Fibroblast of peridontal ligament (primary cell): ENCODE data around the gene CHID1.

ENCODE experiments used
- DNase-seq: peaks from one replicate; pipeline ENCODE4 v3.0.0-alpha.2; 2010; ENCODE audit errors: extremely low read depth

The CHID1 gene

DNA sequence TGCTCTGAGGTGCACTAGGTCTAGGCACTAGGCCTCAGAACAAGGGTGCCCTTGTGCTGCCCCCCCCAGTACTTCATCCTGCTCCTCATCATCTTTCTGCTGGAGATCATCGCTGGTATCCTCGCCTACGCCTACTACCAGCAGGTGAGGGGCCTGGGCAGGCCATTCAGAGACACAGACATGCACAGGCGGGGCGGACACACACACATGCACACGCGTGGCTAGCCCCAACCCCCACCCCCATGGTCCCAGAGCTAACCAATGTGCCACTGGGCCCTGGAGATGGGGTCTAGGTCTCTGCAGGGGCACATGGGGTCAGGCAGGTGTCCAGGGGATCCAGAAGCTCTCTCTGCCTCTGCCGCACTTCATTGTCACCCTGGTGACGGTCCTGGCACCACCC lies 73.9 kb downstream of the CHID1 start:
- DNase-seq, result no peak

DNA sequence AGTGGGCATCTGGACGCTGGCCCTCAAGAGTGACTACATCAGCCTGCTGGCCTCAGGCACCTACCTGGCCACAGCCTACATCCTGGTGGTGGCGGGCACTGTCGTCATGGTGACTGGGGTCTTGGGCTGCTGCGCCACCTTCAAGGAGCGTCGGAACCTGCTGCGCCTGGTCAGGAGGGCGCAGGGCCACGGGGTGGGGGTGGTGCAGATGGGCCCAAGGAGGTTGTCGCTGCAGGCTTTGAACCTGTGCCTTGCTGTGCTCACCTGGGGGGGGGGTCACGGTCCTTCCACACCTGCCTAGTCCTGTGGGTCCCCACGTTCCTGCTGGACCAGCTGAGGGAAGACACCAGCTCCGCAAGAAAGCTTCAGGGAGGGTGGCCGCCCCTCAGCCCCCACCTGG lies 74.3 kb downstream of the CHID1 start:
- no peak for DNase-seq

DNA sequence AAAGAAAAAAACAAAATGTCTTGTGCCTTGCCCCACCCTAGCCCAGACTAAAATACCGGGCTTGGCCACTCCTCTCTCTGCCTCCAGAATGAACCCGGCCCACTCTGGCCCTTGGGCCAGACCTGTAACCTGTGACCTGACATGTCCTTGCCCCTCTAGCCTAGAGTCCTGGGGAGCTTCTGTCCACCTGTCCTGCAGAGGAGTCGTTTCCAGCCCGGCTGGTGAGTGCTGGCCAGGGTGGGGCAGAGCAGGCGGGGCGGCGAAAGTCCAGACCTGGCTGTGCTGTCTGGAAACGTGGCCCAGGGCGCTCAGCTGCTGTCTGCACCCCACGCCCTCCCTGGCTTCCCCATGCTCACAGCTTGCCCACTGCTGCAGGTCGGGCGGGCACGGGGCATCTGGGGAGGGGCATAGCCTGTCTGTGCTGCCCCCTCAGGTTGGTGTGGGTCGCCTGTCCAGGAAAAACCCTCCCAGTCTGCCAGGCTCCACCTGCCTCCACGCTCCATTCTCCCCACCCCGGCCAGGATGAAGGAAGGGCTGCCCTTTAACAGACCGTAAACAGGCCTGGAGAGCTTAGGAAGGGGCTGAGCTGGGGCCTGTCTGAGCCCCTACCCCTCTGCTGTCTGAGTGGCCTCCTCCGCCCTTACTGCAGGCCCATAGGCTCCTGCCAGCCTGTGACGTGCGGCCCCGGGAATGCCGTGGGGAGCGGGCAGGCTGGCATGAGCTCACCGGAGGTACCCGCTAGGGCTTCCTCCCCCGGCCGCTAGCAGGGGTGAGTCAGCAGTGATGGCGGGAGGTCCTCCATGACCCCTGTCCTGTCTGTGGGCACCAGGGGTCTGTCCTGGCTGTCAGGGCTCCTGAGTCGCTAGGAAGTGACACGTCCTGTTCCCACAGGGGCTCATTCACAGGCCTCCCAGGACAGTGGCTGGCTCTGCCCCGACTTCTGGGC lies 76.0 kb downstream of the CHID1 start:
- DNase-seq, result peak; percentile 64

DNA sequence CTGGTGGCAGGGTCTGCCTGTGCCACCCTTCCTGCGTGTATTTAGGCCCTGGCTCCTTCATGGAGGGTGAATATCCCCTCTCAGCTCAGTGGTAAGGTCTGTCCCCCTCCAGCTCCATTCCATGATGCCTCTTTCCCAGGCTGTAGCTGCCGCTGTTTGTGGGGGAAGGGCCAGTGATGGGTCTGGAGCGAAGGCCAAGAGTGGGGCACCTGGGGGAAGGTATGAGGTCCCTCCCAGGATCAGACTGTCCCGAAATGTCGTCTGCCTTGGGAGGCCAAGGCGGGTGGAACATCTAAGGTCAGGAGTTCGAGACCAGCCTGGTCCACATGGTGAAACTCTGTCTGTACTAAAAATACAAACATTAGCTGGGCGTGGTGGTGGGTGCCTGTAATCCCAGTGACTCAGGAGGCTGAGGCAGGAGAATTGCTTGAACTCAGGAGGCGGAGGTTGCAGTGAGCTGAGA lies 76.7 kb downstream of the CHID1 start:
- no peak for DNase-seq

DNA sequence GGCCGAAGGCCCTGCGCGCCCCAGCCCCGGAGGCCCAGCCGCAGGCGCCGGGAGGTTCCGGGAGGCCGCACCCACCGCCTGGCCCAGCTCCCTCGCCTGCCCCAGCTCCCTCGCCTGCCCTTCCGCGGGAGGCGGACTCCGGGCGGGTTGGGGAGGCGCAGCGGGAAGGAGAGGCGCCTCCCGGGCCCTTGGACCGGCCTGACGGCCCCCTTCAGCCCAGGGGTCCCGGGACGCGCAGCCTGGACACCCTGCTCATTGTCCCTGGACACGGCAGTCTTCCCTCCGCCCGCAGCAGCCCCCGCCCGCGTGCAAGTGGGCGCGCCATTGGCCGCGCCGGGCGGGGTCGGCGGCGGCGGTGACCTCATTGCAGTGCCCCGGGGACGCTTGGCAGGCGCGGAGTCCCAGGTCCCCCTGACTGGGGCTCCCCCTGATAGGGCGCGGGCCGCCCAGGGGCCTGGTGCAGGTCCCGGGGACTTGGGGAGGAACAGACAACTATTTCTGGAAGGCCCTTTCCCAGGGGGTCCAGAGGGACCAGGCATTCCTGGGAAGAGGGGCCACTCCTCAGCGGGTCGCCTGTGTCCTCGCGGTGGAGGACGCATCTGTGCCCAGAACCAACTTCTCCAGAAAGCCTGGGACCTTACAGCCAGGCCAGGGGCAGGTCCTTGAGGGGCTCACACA lies 77.4 kb downstream of the CHID1 start:
- DNase-seq, result no peak

DNA sequence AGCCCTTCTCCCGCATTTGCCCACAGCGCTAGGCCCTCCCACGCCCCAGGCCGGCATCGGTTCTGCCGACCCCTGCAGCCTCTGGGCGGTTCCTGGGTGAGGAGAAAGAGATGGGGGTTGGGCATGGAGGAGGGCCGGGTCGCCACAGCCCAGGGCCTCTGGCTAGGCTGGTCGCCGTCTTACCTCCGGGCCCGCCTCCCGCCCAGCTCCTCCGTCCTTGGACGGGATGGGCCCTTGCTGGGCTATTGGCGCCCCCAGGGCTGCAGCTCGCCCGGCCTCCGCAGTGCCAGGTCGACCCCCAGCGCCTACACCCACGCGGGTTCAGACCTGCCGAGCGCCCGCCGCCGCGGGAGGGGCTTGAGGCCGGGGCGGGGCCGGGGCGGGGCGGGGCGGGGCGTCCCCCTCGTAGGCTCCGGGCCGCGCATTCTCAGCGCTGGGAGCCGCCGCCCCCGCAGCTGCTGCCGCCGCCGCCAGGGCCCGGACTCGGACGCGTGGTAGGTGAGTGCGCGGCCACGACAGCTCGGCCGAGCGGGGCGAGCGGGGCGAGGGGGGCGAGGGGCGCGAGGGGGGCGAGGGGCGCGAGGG lies 78.0 kb downstream of the CHID1 start, which contains the start of gene CD151:
Gene CD151, plus strand, starts transcription at position 424 of the 585 bp plus-strand sequence. CDS start 3,118 bp downstream, outside the sequence.
- DNase-seq, result no peak

DNA sequence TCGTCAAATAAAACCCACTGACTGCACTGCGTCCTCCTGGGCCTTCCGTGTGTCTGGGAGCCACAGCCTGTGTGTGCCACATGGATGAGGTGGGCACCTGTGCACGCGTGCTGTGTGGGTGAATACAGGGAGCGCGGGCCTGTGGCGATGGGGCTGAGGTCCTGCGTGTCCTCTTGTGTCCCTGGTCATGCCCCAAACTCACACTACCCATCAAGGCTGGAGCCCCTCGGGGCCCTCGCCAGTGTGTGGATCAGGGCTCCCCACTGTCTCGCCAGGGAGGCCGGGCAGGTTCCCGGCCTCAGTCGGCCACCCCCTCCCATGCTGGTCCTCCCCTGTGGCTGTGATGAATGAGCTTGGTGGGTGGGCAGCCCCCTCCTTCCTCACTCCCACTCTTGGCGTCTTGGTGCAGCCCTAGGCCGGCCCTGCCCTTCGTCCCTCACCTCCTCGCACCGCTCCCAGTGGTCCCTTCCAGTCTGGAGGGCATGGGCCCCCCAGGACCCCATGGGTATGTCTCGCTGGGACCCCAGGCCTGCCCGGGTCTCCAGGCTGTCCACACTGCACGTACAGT lies 78.6 kb downstream of the CHID1 start:
- DNase-seq, result no peak

DNA sequence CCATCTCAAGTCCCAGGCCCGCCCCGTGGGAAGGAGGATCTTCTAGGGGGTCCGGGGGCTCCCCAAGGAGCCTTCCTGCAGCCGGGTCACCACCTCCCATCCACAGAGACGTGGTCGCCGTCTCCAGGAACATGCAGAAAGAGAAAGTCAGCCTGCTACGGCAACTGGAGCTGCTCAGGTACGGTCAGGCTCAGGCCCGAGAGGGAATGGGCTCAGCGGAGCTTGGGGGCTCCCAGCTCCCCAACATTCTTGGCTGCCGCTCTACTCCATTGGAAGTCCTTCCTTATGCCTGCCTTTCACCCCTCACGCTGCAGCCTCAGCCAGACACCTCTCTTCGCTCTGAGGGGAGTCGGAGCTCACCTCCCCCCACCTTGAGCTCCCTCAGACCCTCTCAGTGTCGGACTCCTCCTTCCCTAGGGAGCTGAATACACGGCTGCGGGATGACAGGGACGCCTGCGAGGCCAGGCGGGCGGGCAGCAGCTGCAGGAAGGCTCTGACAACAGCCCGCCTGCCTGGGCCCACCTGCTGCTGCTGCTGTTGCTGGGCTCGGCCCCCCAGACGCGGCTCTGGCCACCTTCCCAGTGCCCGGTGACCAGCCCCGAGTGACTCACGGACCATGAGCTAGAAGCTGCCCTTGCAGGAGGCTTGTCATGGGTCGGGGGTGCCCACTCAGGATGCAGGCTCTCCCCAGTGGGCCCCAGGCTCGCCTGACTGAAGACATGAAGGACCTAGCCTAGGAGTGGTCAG lies 79.3 kb downstream of the CHID1 start:
- no peak for DNase-seq

DNA sequence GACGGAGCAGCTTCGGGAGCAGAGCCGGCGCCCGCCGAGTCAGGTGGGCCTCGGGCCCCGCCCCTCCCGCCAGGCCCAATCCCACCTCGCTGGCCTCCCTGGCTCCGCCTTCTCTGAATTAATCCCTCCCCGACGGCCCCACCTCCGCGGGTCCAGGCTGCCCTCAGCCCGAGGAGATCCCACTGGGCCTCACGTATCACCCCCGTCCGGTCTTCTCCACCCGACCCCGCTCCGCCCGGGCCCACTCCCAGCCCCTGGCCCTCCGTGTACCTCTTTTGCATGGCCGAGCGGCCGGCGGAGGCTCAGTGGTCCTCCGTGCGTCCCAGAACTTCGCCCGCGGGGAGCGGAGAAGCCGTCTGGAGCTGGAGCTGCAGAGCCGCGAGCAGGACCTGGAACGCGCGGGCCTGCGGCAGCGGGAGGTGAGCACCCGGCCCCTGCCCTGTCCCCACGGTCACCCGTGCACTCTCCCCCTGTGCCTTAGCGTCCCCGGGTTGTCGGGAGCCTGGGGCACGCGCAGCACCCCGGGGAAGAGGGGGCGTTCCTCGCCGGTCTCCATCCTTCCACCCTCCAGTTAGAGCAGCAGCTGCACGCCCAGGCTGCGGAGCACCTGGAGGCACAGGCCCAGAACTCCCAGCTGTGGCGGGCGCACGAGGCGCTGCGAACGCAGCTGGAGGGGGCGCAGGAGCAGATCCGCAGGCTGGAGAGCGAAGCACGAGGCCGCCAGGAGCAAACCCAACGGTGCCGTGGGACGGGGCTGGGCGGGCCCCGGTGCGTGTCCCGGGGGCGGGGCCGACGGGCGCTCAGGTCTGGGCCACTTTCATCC lies 80.1 kb downstream of the CHID1 start:
- DNase-seq, result peak; percentile 30

DNA sequence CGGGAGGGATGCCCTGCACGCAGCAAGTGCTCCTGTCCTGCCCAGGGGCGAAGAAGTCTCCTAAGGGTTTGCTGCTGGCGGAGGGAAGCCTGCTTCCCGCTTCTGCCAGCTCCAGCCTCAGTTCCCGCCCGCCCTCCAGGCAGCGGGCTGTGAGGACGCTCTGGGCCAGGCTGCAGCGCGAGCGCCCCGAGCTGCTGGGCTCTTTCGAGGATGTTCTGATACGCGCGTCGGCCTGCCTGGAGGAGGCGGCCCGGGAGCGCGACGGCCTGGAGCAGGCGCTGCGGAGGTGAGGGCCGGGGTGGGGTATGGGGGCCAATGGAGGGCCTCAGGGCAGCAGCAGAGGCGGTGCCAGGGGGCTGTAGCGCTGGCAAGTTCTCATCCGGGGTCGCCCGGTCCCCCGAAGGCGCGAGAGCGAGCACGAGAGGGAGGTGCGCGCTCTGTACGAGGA lies 80.7 kb downstream of the CHID1 start:
- no peak for DNase-seq

DNA sequence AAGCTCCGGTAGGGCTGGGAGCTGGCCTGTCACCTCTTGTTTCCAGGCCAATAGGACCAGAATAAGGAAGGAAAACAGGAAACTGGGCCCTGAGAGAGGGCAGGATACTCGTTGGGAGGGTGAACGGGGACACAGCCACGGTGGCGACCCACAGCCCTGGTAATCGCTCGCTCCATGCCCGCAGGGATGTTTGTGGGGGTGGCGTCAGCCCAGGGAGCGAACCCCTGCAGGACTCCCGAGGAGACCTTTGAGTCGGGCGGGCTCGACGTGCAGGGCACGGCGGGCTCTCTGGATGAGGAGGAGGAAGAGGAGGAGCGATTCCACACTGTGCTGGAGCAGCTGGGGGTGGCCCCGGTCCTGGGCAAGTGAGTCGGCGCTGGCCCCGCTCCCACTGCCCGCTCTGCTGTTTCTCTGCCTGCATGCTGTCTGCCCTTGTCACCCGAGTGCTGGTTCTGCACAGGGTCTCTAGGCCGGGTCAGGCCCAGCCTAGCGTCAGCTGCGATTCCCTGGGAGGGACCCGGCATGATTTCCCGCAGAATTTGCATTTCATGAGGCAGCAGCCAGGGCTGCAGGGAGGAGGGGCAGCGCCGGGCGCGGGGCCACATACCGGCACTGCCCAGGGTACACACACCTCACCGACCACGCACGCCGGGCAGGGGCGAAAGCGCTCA lies 81.3 kb downstream of the CHID1 start:
- no peak for DNase-seq

DNA sequence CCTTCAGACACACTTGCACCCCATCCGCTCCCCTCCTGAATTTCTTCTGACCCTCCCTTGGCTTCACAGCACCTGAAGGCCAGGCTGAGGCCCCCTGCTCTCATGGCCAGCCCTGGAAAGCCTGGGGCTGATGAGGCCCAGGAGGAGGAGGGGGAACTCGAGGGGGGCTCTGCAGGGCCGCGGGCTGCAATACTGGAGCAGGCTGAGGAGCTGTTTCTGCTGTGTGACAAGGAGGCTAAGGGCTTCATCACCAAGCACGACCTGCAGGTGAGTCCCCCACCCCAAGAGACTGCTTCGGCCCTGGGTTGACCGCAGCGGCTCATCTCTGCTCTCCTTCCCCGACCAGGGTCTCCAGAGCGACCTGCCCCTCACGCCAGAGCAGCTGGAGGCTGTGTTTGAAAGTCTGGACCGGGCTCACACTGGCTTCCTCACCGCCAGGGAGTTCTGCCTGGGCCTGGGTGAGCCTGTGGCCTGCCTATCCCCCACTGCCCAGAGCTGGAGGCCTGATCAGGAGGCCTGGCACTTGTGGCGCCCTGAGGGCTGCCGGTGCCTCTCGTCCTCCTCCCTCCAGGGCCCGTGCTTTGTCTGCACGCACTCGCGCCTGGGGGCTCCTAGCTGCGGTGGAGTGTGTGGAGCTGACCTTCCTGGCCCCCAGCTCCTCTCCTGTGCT lies 82.0 kb downstream of the CHID1 start:
- no peak for DNase-seq

DNA sequence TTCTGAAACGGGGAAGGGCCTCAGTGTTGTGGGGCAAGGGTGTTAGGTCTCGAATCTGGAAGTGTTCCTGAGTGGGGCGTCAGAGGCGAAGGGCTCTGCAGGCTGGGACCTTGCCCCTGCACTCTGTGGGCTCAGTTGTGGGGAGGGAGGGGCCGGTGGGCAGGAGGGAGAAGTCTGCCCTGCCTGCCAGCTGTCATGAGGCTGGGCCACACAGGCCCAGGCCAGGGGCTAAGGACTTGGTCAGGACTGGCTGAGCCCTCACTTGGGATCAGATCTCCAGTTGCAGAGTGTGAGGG lies 82.8 kb downstream of the CHID1 start, which contains the start of gene CRACR2B:
Gene CRACR2B, plus strand, starts transcription at position 23 of the 296 bp plus-strand sequence. CDS start 689 bp downstream, outside the sequence.
- DNase-seq, result no peak

DNA sequence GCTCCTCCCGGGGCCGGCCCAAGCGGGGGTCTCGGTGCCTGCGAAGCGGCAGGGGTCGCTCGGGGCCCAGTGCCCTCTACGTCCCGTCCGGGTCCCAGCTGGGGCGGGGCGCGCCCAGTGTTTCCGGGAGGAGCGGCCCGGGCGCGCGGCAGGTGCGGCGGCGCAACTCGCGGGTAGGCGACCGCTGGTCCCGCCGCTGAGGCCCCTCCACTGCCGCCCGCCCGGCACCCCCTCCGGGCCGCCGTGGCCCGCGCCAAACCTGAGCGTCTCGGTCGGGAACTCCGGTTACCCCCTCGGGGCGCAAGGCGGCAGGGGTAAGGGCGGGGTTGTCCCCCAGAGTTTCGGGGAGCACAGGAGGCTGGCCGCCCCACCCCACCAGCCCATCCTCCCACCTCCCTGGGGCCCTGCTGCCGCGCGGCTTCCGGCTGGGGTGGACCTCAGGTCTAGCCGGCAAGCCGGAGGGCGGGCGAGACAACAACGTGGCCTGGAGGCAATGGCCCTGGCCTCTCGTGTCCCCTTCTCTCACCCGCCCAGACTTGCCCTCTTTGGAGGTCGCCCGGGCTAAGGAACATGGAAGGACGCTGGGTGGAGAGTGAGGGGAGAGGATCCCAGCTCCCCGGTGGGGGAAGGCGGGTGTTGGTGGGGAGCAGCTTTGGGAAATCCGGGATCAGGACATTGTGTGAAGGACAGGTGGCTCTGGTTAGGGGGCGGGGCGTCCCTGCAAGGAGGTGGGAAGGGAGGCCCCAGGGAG lies 83.3 kb downstream of the CHID1 start:
- no peak for DNase-seq

DNA sequence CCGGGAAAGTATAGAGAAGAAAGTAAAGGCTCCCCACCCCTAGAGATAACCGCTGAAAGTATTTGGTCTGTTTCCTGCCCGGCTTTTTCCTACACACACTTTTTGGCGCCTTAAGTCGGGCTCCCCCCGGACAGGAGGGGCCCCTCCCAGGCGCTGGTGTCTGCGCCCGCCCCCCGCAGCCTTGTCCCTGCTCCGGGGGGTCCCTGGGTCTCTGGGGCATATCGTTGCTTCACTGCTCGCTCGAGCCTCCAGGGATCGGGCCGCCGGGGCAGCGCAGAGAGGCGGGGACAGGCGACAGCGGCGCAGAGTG lies 83.8 kb downstream of the CHID1 start:
- DNase-seq, result no peak

DNA sequence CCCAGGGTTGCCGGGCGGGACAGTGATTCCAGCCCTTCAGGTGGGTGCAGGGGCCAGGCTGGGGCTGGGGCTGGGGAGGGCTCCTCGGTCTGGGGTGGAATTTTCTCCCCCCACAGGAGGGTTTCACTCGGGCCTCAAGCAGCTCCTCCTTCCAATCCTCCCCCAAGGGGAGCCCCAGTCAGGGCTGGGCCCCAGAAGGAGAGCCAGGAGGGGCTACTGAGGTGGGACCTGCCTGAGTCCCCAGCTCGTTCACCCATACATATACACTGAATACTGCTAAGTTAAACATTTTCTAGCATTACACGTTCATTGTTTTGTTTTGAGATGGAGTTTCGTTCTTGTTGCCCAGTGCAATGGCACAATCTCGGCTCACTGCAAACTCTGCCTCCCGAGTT lies 84.4 kb downstream of the CHID1 start:
- no peak for DNase-seq

DNA sequence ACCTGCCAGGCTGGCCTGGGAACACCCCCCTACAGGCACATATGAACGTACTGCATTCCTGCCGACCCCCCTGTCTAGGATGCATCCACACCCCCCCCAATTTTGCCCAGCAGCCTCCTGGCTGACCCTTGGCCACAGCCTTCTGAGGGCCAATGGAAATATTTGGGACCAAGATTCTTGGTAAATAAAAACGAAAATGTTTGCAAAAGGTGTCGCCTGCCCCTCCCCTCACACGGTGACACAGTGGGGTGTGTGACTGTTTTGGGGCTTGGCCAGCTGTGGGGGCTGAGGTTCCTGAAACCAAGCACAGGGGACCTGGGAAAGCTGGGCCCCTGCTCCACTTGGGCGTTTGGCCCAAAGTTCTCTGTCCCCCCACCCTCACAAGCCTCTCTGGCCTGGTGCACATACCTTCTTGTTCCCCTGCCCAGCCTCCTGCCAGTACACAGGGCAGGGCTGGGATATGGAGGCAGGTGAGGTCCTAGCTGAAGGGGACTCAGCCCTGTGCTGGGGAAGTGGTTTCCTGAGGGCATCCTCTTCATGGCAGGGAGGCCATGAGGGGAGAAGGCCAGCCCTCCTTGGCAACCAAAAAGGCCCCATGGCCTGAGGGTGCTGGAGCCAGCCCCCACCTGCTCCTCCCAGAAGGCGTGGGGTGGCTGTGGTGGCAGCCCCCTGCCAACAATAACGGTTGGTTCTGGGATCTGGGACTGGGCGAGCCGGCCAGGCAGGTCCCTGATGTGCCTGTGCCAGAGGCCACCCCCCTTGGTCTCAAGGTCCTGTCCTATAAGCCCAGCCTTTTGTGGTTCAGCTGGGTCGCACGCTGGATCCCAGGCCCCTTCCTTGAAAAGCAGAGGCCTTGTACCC lies 85.0 kb downstream of the CHID1 start:
- DNase-seq, result no peak

DNA sequence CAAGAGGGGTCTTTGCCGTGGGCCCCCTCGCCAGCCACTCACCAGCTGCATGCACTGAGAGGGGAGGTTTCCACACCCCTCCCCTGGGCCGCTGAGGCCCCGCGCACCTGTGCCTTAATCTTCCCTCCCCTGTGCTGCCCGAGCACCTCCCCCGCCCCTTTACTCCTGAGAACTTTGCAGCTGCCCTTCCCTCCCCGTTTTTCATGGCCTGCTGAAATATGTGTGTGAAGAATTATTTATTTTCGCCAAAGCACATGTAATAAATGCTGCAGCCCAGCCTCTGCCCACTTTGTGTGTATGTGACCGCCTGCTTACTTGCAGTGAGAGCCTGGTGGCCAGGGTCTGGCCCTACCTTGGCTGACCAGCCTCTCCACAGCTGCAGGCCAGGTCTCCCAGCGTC lies 85.7 kb downstream of the CHID1 start:
- no peak for DNase-seq
